ENCODE data around the gene PIN1. TPM values are rescaled to one million over a fixed set of nuclear protein-coding genes. Genes with fewer than 3 reads are reported as not detected.

The PIN1 gene
- total and polyA plus RNA-seq, 2 of the 13 experiments (the other 11 are each of a cell fraction or from before 2014, with no cell fraction given) = 31.9 to 72.0 TPM

- TF ChIP-seq HMGXB3 (CRISPR knock-in tag; IDR thresholded peaks at IDR 0.05; ENCODE audit: borderline replicate concordance) = peak; percentile 28; the same call in 1 of the 2 replicates
- TF ChIP-seq ELK4 (CRISPR knock-in tag; IDR thresholded peaks at IDR 0.05; ENCODE audit: borderline replicate concordance) = no peak
- TF ChIP-seq SYNCRIP (IDR thresholded peaks at IDR 0.05; ENCODE audit: insufficient read depth, low read depth, low read length) = no peak
- peak; percentile 64; the same call in 1 of the 2 replicates for TF ChIP-seq ARHGAP35 (CRISPR knock-in tag; IDR thresholded peaks at IDR 0.05; ENCODE audit: borderline replicate concordance)
- TF ChIP-seq BHLHE40 (IDR thresholded peaks at IDR 0.05; ENCODE audit: low read length) = no peak
- TF ChIP-seq CREBL2 (CRISPR knock-in tag; IDR thresholded peaks at IDR 0.05; ENCODE audit: borderline replicate concordance) = no peak
- TF ChIP-seq GFI1 (CRISPR knock-in tag; IDR thresholded peaks at IDR 0.05; ENCODE audit: borderline replicate concordance) = peak; percentile 48; the same call in 1 of the 2 replicates
- TF ChIP-seq HMGA1 (CRISPR knock-in tag; conservative IDR thresholded peaks at IDR 0.05) = no peak
- no peak for TF ChIP-seq RFX1 (IDR thresholded peaks at IDR 0.05)
- peak; percentile 62; the same call in 1 of the 2 replicates for TF ChIP-seq ZNF556 (CRISPR knock-in tag; IDR thresholded peaks at IDR 0.05; ENCODE audit: borderline replicate concordance)
- no peak for TF ChIP-seq ZKSCAN1 (IDR thresholded peaks at IDR 0.05; ENCODE audit: low read length)
- TF ChIP-seq MLLT10 (CRISPR knock-in tag; IDR thresholded peaks at IDR 0.05) = no peak
- peak; percentile 85; the same call in 1 of the 2 replicates for TF ChIP-seq MXD4 (CRISPR knock-in tag; IDR thresholded peaks at IDR 0.05)
- no peak for TF ChIP-seq GRHL1 (CRISPR knock-in tag; conservative IDR thresholded peaks at IDR 0.05)
- peak; percentile 85 for TF ChIP-seq CREM (IDR thresholded peaks at IDR 0.05)
- no peak for TF ChIP-seq CREM (CRISPR knock-in tag; IDR thresholded peaks at IDR 0.05)
- TF ChIP-seq ETV5 (CRISPR knock-in tag; IDR thresholded peaks at IDR 0.05; ENCODE audit: borderline replicate concordance) = peak; percentile 75
- TF ChIP-seq ZNF629 (CRISPR knock-in tag; conservative IDR thresholded peaks at IDR 0.05) = 0 out of 2 replicates have a peak, but pooled peaks have one; percentile 31
These were observed 7.6 kb upstream of the PIN1 start, which contains the start of gene UBL5 (continued) for GRCh38 chr19:9827289-9828238.
